HepG2 (cell line): ENCODE measurements around the gene RHBDL3. TPM values are rescaled to one million over a fixed set of nuclear protein-coding genes. Genes with fewer than 3 reads are reported as not detected.

Source experiments
- ATAC-seq: fragments of 200-7000 bp; cut with Tn5 transposase; 3 replicates; pipeline ENCODE4 v1.9.1; 2020; ENCODE audit warnings: mild to moderate bottlenecking, moderate library complexity
- BruUV-seq: library from RNA; stranded (reverse); fragments of 400-500 nt; replicated peaks from 2 replicates; lab custom pipeline; 2021; lab: Mats Ljungman, UMichigan
- CTCF ChIA-PET: fragments of 300-600 bp; formaldehyde crosslinking; extraction: SDS; loops from one replicate; lab custom pipeline; 2021; ENCODE audit warnings: low total read pairs, inconsistent platforms, low intra/inter-chr PET ratio; lab: Yijun Ruan, JAX
- POLR2A ChIA-PET: fragments of 350-600 bp; sonication (Branson Sonifier 250); formaldehyde crosslinking; loops from one replicate; lab custom pipeline; 2020; ENCODE audit warnings: antibody characterized with exemption, inconsistent platforms; lab: Yijun Ruan, JAX
- DNase-seq: peaks from one replicate; pipeline ENCODE4 v3.0.0-alpha.2; 2015; ENCODE audit warnings: low spot score
- FAIRE-seq: peaks from 3 replicates; lab custom pipeline; 2011; peaks lifted over from hg19 to GRCh38; lab: Jason Lieb, UNC
- H2AFZ ChIP-seq: one replicate; pipeline ENCODE4 v1.6.1; 2011; ENCODE audit warnings: low read length, inconsistent platforms
- H3K27ac ChIP-seq: fragments of 300-600 bp; 3 replicates; pipeline ENCODE4 v1.8.0; 2011; ENCODE audit warnings: mixed run types, mild to moderate bottlenecking, mixed read lengths, low read length, inconsistent platforms; ENCODE audit not compliant: insufficient read depth; ENCODE audit errors: extremely low read length
- H3K27me3 ChIP-seq, 2 experiments: fragments of 200-600 bp in 1 of 2; 2 replicates in 1 of 2; 3 replicates in 1 of 2; pipeline versions ENCODE4 v1.6.0 to v1.8.0; 2011; ENCODE audit warnings: low read length in 2 of 2, mild to moderate bottlenecking in 2 of 2, moderate library complexity in 2 of 2, inconsistent platforms in 1 of 2; ENCODE audit not compliant: insufficient read depth in 2 of 2, control insufficient read depth in 1 of 2
- H3K36me3 ChIP-seq, 2 experiments: fragments of 200-600 bp in 1 of 2; replicated peaks in 1 of 2; 2 replicates in 1 of 2; 3 replicates in 1 of 2; pipeline versions ENCODE4 v1.5.1 to v1.8.0; 2011; ENCODE audit warnings: low read length in 2 of 2, inconsistent platforms in 1 of 2; ENCODE audit not compliant: insufficient read depth in 2 of 2, control insufficient read depth in 1 of 2
- H3K4me1 ChIP-seq: 2 replicates; pipeline ENCODE4 v1.5.1; 2012; ENCODE audit warnings: low read length, inconsistent platforms; ENCODE audit not compliant: insufficient read depth
- H3K4me2 ChIP-seq: 2 replicates; pipeline ENCODE4 v1.6.0; 2011; ENCODE audit warnings: low read depth, low read length, inconsistent platforms
- H3K4me3 ChIP-seq, 3 experiments: fragments of 200-600 bp in 1 of 3; sonication (generic), shearing (Covaris generic) in 1 of 3; replicated peaks in 1 of 3; 2 replicates each; pipeline ENCODE4 v1.5.1; 2011 to 2016; ENCODE audit warnings: low read length in 3 of 3, inconsistent platforms in 2 of 3, low read depth in 2 of 3, mild to moderate bottlenecking in 2 of 3, control low read depth in 1 of 3, mixed read lengths in 1 of 3; ENCODE audit not compliant: insufficient read depth in 1 of 3
- H3K79me2 ChIP-seq: one replicate; pipeline ENCODE4 v1.6.1; 2011; ENCODE audit warnings: low read length, inconsistent platforms; ENCODE audit not compliant: insufficient read depth
- H3K9ac ChIP-seq: 2 replicates; pipeline ENCODE4 v1.6.0; 2011; ENCODE audit warnings: mild to moderate bottlenecking, low read depth, low read length, inconsistent platforms; ENCODE audit not compliant: insufficient read depth
- H3K9me3 ChIP-seq: 2 replicates; pipeline ENCODE4 v1.5.1; 2012; ENCODE audit warnings: mild to moderate bottlenecking, low read length
- H4K20me1 ChIP-seq: 2 replicates; pipeline ENCODE4 v1.6.0; 2011; ENCODE audit warnings: inconsistent platforms, mild to moderate bottlenecking, low read length, moderate library complexity; ENCODE audit not compliant: insufficient read depth
- DRAP1 ChIP-seq: IDR thresholded peaks from 2 replicates; pipeline ENCODE4 v1.6.1; 2016; ENCODE audit warnings: missing genetic modification reagents, missing compliant biosample characterization
- ZBED4 ChIP-seq: sonication (generic); formaldehyde crosslinking; IDR thresholded peaks from 2 replicates; pipeline ENCODE4 v1.4.0; 2020; ENCODE audit warnings: missing genetic modification reagents, borderline replicate concordance
- ZNF276 ChIP-seq: sonication (generic); formaldehyde crosslinking; IDR thresholded peaks from 2 replicates; pipeline ENCODE4 v1.4.0; 2020; ENCODE audit warnings: mild to moderate bottlenecking, low read depth, missing genetic modification reagents
- ZNF432 ChIP-seq: sonication (generic); formaldehyde crosslinking; IDR thresholded peaks from 2 replicates; pipeline ENCODE4 v1.5.0; 2020; ENCODE audit warnings: missing genetic modification reagents, mild to moderate bottlenecking, borderline replicate concordance
- ZNF629 ChIP-seq: sonication (generic); formaldehyde crosslinking; conservative IDR thresholded peaks from 2 replicates; pipeline ENCODE4 v1.5.0; 2020; ENCODE audit warnings: missing genetic modification reagents
- ZNF776 ChIP-seq: sonication (generic); formaldehyde crosslinking; IDR thresholded peaks from 2 replicates; pipeline ENCODE4 v1.4.0; 2020; ENCODE audit warnings: mild to moderate bottlenecking, missing genetic modification reagents
- WGBS: methylation state at CpG from one replicate; pipeline ENCODE4 v1.1.6; 2017; ENCODE audit warnings: low lambda C conversion rate; 5-methylcytosine and 5-hydroxymethylcytosine counted together
- in situ Hi-C: cut with HindIII; loops from 2 replicates; pipeline ENCODE4 v1.10.0; 2017; ENCODE audit warnings: low pct_unique_long_range_greater_than_20kb; ENCODE audit not compliant: extremely low pct_ligation_motif_present
- intact Hi-C: fragments of 100-400 bp; cut with micrococcal nuclease; formaldehyde crosslinking; loops from one replicate; pipeline ENCODE4 v1.10.0; 2022; ENCODE audit not compliant: unreplicated experiment
- polyA plus RNA-seq, 8 experiments: library from polyadenylated mRNA; depleted of rRNA in 3 of 8; stranded (reverse) in 7 of 8; unstranded in 1 of 8; fragments of >200 nt; fragmentation: Illumina TruSeq in 4 of 8; extraction: Trizol in 4 of 8; gene quantifications; 2 replicates each; pipeline versions ENCODE4 v1.2.1 to v1.2.3, GENCODE V29; 2011 to 2016; ENCODE audit warnings: low read depth in 4 of 8, missing spikeins in 1 of 8, mixed read lengths in 1 of 8; ENCODE audit not compliant: insufficient read depth in 1 of 8
- total RNA-seq, 5 experiments: library from RNA; depleted of rRNA; stranded (reverse); fragments of >200 nt; fragmentation: Illumina TruSeq; extraction: Trizol; gene quantifications; 2 replicates each; pipeline ENCODE4 v1.2.3, GENCODE V29; 2016; ENCODE audit warnings: low read depth in 1 of 5

RHBDL3 gene
- total and polyA plus RNA-seq, 2 of the 13 experiments (the other 11 are each of a cell fraction or from before 2014, with no cell fraction given) = 0.09 TPM; not detected in 1

GRCh38 chr17:32297424-32297823 lies 31.8 kb downstream of the RHBDL3 start (continued):
- no peak for TF ChIP-seq ZBED4 (CRISPR knock-in tag)

GRCh38 chr17:32297860-32298259 lies 32.2 kb downstream of the RHBDL3 start:
- Histone ChIP-seq H3K36me3 (no peaks in the 10 kb centered on the region), H3K79me2 (no peaks in the 10 kb centered on the region), H3K27me3 (peaks cover 0 to 1% of the 10 kb centered on the region in 2 experiments; a peak in 2 of 5 replicates), H3K4me1 (peaks cover 36% of the 10 kb centered on the region), H2AFZ (no peak overlapping the region), H3K9me3 (no peaks in the 10 kb centered on the region), H3K4me2 (no peak overlapping the region), H3K27ac (no peak overlapping the region), H4K20me1 (no peaks in the 10 kb centered on the region), H3K9ac (no peak overlapping the region), H3K4me3 (no peak overlapping the region)
- FAIRE-seq (no peak), ATAC-seq (no peak), DNase-seq (no peak)
- ChIA-PET POLR2A (no interaction called here), CTCF (no interaction called here)
- 70% methylated on average over 5 of the region's 6 CpGs for WGBS
- intact Hi-C loops = no loop called here
- TF ChIP-seq ZNF776 (CRISPR knock-in tag) (no peak), DRAP1 (no peak), ZNF276 (no peak), ZNF629 (CRISPR knock-in tag) (no peak), ZNF432 (CRISPR knock-in tag) (no peak)
- BruUV-seq = no TSS peak
- in situ Hi-C loops = no loop called here
